Fibroblast of skin of left quadriceps (primary cell): Measurements from ENCODE around the gene PGP.
"Not testable (repeated sequence)": the region's sequence is repeated elsewhere in the genome, so short reads cannot be mapped to it uniquely, and the experiment has no call there.

Experiments
- DNase-seq, 2 experiments: peaks; one replicate each; pipeline ENCODE4 v3.0.0-alpha.2; 2013; ENCODE audit warnings: low read depth in 2 of 2

The PGP gene

GRCh38 chr16:2214719-2214968 is at the start of gene PGP:
Gene PGP, minus strand, starts transcription at chr16:2214840. Its CDS starts 63 bp downstream, at chr16:2214777.
- DNase-seq = no peak

DNA sequence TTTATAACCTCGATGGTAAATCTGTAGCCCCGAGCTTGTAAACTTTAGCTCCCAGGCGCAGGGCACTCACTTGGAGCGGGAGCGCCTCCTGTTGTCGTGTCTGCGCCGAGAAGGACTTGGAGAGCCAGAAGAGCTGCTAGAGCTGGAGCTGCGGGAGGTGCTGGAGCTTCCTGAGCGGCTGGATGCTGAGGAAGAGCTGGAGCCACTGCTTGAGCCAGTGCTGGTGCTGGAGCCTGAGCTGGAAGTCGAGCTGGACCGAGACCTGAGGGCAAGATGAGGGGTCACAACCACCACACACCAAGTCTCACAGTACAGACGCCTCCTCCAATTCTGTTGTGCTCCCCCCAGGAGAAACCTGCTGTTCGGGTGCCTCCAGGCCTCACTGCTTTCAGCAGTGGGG is 48.4 kb upstream of the PGP start:
- not testable (repeated sequence) for DNase-seq

- no peak for DNase-seq
Observed at GRCh38 chr16:2260250-2260649, 45.6 kb upstream of the PGP start.

DNA sequence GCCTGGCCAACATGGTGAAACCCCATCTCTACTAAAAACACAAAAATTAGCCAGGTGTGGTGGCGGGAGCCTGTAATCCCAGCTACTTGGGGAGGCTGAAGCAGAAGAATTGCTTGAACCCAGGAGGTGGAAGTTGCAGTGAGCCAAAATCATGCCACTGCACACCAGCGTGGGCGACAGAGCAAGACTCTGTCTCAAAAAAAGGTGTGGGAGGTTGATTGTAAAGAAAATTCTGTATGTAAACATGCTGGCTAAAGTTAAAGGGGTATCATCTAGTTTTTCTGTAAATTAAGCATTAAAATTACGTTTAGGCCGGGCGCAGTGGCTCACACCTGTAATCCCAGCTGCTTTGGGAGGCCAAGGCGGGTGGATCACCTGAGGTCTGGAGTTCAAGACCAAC is 43.9 kb upstream of the PGP start:
- not testable (repeated sequence) for DNase-seq

DNA sequence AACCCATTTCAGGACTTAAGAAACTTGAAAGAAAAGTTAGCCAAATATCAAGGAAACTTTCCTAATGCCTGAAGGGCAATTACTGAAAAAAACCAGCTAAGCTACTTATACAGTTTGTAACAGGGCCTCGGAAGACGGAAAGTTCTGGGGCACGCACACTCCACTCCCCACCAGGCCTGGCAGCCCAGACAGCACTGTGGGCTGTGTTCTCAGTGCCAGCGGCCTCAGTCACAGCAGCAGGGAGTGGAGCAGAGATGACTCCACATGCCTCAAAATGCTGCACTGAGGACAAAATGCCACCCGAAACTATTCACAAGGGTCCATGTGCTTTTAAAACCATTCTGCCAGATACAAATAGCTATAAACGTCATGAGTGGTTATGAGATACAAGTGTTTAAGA is 43.1 kb upstream of the PGP start:
- DNase-seq = no peak

DNA sequence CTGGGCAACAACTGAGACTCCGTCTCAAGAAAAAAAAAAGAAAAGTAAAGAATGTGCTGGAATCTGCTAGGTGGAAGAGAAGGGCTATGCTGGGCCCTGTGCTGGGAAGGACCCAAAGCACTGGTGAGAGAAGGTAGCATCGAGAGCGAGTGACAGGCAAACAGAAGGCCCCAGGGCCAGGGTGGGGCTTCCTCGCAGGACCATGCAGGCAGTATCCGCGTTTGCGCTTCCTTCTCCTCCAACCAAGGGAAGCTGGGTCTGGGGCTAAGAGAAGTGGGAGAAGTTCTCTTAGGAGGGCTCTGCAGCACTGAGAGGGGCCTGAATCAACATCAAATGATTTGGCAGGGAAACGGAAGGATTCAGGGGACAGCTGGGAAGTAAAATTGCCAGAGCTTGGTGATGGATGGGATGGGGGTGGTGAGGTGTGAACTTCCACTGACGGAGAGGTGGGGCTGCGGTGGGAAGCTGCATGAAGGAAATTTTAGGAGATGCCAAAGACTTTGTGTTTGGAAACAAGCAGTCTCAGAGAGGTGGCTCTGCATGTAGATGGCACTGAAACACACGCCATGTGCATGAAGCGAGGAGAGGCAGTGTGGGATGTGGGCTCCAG is 42.0 kb upstream of the PGP start:
- DNase-seq = no peak

DNA sequence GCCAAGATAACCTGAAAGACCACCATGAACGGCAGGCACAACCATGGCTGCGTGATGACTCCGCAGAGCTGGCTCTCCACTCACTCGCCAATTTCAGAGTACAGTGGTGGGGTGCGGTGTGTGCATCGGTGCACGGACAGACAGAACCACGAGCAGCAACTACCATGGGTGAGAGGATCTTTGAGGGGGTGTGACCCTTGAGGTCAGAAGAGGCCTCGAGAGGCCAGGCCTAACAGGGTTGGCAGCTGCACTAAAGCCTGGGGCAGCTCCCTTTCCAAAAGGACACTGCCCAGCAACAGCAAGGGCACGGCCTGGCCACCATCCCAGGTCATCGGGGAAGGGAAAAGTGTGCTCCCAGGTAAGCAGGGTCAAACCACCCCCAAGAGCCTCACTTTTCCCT is 38.7 kb upstream of the PGP start:
- DNase-seq = no peak

DNA sequence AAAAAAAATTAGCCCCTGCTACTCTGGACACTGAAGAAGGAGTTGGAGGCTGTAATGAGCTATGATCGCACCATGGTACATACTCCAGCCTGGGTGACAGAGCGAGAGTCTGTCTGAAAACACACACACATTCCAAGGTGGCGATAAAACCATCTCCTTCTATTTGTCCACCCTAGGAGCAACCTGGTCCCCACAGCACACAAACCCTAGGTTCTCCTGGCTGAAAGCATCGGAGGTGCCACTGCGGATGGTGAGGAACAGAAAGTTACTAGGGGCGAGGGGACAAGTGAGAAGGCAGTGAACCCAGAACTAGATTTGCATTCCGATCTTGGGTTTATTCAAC is 38.1 kb upstream of the PGP start:
- no peak for DNase-seq

- peak; percentile 63 to 65 for DNase-seq
Observed at GRCh38 chr16:2251296-2252111, 36.9 kb upstream of the PGP start, which contains the start of gene ECI1. Gene ECI1, minus strand, starts transcription at chr16:2251587. Its CDS starts 21 bp downstream, at chr16:2251566.

- DNase-seq = no peak
Observed at GRCh38 chr16:2250652-2251295, 36.1 kb upstream of the PGP start.

GRCh38 chr16:2246301-2246885 is 31.8 kb upstream of the PGP start:
- DNase-seq = no peak

GRCh38 chr16:2244926-2245795 is 30.5 kb upstream of the PGP start:
- DNase-seq = no peak

DNA sequence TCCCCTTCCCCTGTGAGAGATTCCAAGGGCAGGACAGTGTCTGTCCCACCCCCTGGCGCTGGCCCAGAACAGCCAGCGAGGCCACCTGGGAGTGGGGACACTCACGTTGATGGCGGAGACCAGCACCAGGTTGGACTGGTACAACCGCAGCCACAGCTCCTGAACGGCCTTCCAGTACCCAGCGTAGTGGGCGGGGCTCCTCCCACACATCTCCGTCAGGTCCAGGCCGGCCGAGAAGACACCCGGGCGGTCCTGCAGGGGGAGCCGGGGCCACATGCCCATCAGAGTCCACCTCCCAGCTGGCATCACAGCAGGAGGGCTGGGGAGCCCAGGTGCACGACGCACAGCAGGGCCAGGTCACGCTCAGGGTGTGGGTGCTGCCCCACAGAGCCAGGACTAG is 29.7 kb upstream of the PGP start:
- DNase-seq = no peak

DNA sequence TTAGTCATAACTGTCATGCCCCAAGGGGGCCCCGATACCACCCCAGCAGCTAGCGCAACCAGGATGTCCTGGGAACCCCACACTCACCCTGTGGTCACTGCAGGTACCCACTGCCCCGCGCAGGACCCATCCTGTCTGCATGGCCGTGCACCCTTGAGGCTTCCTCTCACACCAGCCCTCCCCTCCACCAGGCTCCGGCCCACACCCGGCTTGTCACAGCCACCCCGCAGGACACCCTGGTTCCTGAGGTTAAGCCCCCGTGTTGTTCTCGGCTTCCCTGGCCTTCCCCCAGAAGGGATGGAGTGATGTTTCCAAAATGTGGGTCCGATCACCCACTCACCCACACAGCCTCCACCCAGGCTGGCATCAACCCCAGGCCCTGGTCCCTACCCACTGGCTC is 29.1 kb upstream of the PGP start:
- DNase-seq = no peak

DNA sequence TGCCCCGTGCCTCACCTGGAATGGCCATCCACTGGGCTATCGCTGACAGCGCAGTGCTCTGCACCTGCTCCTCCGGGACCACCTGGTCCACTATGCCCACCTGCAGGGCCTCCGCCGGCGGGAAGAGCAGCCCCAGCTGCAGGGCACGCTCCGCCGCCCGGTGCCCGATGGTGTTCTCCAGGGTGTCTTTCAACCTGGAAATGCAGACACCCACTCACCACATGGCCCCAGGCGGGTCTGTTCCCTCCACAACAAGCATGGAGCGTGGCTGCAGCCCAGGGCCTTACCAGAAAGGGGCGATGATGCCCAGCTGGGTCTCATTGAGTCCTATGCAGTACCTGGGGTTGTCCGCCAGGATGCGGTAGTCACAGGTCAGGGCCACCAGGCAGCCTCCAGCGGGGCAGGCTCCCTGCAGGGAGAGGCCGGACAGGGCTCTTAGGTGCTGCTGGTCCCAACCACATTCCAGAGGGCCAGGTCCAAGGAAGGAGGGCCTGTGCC is 28.4 kb upstream of the PGP start:
- no peak for DNase-seq

DNA sequence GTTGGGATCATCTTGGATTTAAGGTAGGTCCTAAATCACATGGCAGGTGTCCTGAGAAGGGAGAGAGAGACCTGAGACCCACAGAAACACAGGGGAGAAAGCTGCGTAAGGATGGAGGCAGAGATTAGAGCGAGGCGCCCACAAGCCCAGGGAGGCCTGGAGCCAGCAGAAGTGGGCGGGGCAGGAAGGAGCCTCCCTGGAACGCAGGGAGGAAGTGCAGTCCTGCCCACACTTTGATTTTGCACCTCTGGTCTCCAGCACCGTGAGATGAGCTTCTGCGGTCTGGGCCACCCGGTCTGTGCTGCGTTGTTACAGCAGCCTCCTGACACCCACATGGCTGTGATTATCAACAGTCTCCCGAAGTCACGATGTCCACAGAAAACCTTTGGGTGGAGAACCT is 28.0 kb upstream of the PGP start:
- no peak for DNase-seq

GRCh38 chr16:2240331-2240730 is 25.7 kb upstream of the PGP start:
- DNase-seq = not testable (repeated sequence)

GRCh38 chr16:2238838-2239675 is 24.4 kb upstream of the PGP start:
- DNase-seq = no peak

DNA sequence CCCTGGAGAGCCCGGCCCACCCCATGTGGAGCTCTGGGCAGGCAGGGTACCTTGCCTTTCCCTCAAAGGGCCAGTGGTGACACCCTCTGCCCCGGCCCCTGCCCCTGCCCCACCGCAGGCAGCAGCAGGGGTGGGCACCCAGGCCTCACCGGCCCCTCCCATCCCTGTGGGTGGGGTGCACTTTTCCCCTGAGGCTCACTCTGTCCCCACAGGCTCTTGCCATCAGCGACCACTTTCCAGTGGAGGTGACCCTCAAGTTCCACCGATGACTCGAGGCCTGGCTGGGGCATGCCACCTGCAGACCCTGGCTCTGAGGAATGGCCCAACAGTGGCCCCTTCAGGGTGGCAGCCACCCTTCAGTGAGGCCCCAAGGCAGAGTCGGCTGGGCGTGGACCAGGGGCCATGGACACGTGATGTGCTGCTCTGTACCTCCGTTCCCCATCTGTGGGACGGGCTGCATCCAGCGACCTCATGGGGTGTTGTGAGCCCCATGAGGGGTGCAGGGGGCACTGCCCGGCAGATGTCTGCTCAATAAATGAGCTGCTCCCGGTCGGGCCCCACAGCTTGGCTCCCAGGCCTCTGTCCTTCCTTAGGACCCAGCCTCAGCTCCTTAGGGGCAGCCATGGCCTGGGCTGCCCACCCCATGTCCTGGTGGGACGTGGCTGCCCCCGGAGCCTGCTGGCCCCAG is 23.7 kb upstream of the PGP start:
- DNase-seq = no peak

GRCh38 chr16:2237493-2238149 is 23.0 kb upstream of the PGP start:
- DNase-seq = no peak
